Stimulated activated CD4-positive, alpha-beta T cell treated with anti-CD3 and anti-CD28 coated beads, Interleukin-4, amount 100 ng/mL, for 1 hour (primary cell): ENCODE results near the gene RNF38.
"Not testable (repeated sequence)": the region's sequence is repeated elsewhere in the genome, so short reads cannot be mapped to it uniquely, and the experiment has no call there.

ENCODE experiments used
- DNase-seq: peaks from one replicate; pipeline ENCODE4 v3.0.0-alpha.2; 2020

Gene RNF38

GRCh38 chr9:36402536-36402935 is 2.5 kb upstream of the RNF38 start:
- DNase-seq: no peak

GRCh38 chr9:36401897-36402480 is 1.9 kb upstream of the RNF38 start:
- no peak for DNase-seq

GRCh38 chr9:36401164-36401740 is 1.2 kb upstream of the RNF38 start:
- no peak for DNase-seq

- peak; percentile 92 for DNase-seq
Measured at GRCh38 chr9:36400332-36401163, 479 bp upstream of the RNF38 start.

GRCh38 chr9:36398745-36399144 is 1.3 kb downstream of the RNF38 start:
- no peak for DNase-seq

GRCh38 chr9:36396985-36397384 is 3.1 kb downstream of the RNF38 start:
- DNase-seq: no peak

GRCh38 chr9:36392489-36392888 is 7.6 kb downstream of the RNF38 start:
- no peak for DNase-seq

GRCh38 chr9:36389590-36389989 is 10.5 kb downstream of the RNF38 start:
- DNase-seq: no peak

GRCh38 chr9:36386396-36386965 is 13.6 kb downstream of the RNF38 start:
- not testable (repeated sequence) for DNase-seq

GRCh38 chr9:36382484-36382883 is 17.6 kb downstream of the RNF38 start:
- no peak for DNase-seq

- DNase-seq: no peak
Measured at GRCh38 chr9:36364577-36364976, 35.5 kb downstream of the RNF38 start.

GRCh38 chr9:36363448-36363847 is 36.6 kb downstream of the RNF38 start:
- DNase-seq: no peak

GRCh38 chr9:36358486-36358885 is 41.6 kb downstream of the RNF38 start:
- no peak for DNase-seq

GRCh38 chr9:36357639-36358038 is 42.4 kb downstream of the RNF38 start:
- no peak for DNase-seq

- DNase-seq: no peak
Measured at GRCh38 chr9:36346569-36346968, 53.5 kb downstream of the RNF38 start.

GRCh38 chr9:36345103-36345846 is 54.8 kb downstream of the RNF38 start:
- DNase-seq: no peak

- no peak for DNase-seq
Measured at GRCh38 chr9:36341936-36342577, 58.0 kb downstream of the RNF38 start.

GRCh38 chr9:36337865-36338264 is 62.2 kb downstream of the RNF38 start:
- DNase-seq: no peak

GRCh38 chr9:36337002-36337401 is 63.1 kb downstream of the RNF38 start:
- no peak for DNase-seq

GRCh38 chr9:36336131-36336907 is 63.8 kb downstream of the RNF38 start:
- DNase-seq: no peak

- DNase-seq: no peak
Measured at GRCh38 chr9:36332006-36332405, 68.1 kb downstream of the RNF38 start.
